IMR-90 (cell line): Measurements from ENCODE around the gene R3HDM2. TPM values are rescaled to one million over a fixed set of nuclear protein-coding genes. Genes with fewer than 3 reads are reported as not detected.

Source experiments
- ATAC-seq: fragments of 200-7000 bp; cut with Tn5 transposase; 2 replicates; pipeline ENCODE4 v1.9.1; 2020; ENCODE audit warnings: low read depth, mild to moderate bottlenecking, moderate library complexity
- BruUV-seq: library from RNA; stranded (reverse); fragments of 400-500 nt; replicated peaks from 2 replicates; lab custom pipeline; 2021; lab: Mats Ljungman, UMichigan
- CTCF ChIA-PET: fragments of 300-600 bp; formaldehyde crosslinking; extraction: SDS; loops from one replicate; lab custom pipeline; 2021; ENCODE audit warnings: antibody characterized with exemption; lab: Yijun Ruan, JAX
- POLR2A ChIA-PET: fragments of 300-600 bp; sonication (Branson Sonifier 250); formaldehyde crosslinking; loops from one replicate; lab custom pipeline; 2022; ENCODE audit warnings: antibody characterized with exemption; ENCODE audit not compliant: unreplicated experiment; lab: Charles Lee
- DNase-seq: peaks from one replicate; pipeline ENCODE4 v3.0.0; 2013
- H2AFZ ChIP-seq: replicated peaks from 2 replicates; pipeline ENCODE3; 2013; ENCODE audit warnings: low read length, mild to moderate bottlenecking; ENCODE audit not compliant: poor library complexity
- H2AK5ac ChIP-seq: 2 replicates; pipeline ENCODE4 v1.6.1; 2013; ENCODE audit warnings: low read depth, low read length, inconsistent platforms
- H2AK9ac ChIP-seq: replicated peaks from 2 replicates; pipeline ENCODE3; 2013; ENCODE audit warnings: mild to moderate bottlenecking, low read depth, low read length, moderate library complexity; ENCODE audit not compliant: poor library complexity
- H2BK120ac ChIP-seq: 2 replicates; pipeline ENCODE4 v1.6.1; 2013; ENCODE audit warnings: low read depth, low read length, inconsistent platforms
- H2BK15ac ChIP-seq: 3 replicates; pipeline ENCODE4 v1.6.1; 2013; ENCODE audit warnings: low read depth, low read length, inconsistent platforms
- H2BK20ac ChIP-seq: 2 replicates; pipeline ENCODE4 v1.6.1; 2013; ENCODE audit warnings: low read depth, mild to moderate bottlenecking, inconsistent platforms, low read length, moderate library complexity
- H2BK5ac ChIP-seq: 2 replicates; pipeline ENCODE4 v1.6.1; 2013; ENCODE audit warnings: mild to moderate bottlenecking, low read depth, low read length, inconsistent platforms; ENCODE audit not compliant: poor library complexity, severe bottlenecking
- H3K14ac ChIP-seq: replicated peaks from 2 replicates; pipeline ENCODE4 v1.6.1; 2013; ENCODE audit warnings: low read depth, low read length, inconsistent platforms
- H3K18ac ChIP-seq: 2 replicates; pipeline ENCODE4 v1.6.1; 2013; ENCODE audit warnings: low read depth, low read length, control low read depth
- H3K23ac ChIP-seq: 2 replicates; pipeline ENCODE4 v1.6.1; 2013; ENCODE audit warnings: low read depth, low read length, inconsistent platforms
- H3K27ac ChIP-seq: 2 replicates; pipeline ENCODE4 v1.5.1; 2013; ENCODE audit warnings: mild to moderate bottlenecking, control low read depth, low read length; ENCODE audit not compliant: insufficient read depth
- H3K27me3 ChIP-seq: 2 replicates; pipeline ENCODE4 v1.6.1; 2013; ENCODE audit warnings: low read length; ENCODE audit not compliant: control insufficient read depth, insufficient read depth
- H3K36me3 ChIP-seq: 2 replicates; pipeline ENCODE4 v1.6.1; 2013; ENCODE audit warnings: low read length, mixed read lengths; ENCODE audit not compliant: control insufficient read depth, insufficient read depth
- H3K4ac ChIP-seq: 2 replicates; pipeline ENCODE4 v1.6.1; 2013; ENCODE audit warnings: low read depth, low read length, inconsistent platforms
- H3K4me1 ChIP-seq: 2 replicates; pipeline ENCODE4 v1.6.1; 2013; ENCODE audit warnings: low read length, mixed read lengths; ENCODE audit not compliant: control insufficient read depth, insufficient read depth
- H3K4me2 ChIP-seq: 2 replicates; pipeline ENCODE4 v1.6.1; 2013; ENCODE audit warnings: low read depth, mild to moderate bottlenecking, control low read depth, low read length, moderate library complexity
- H3K4me3 ChIP-seq: 2 replicates; pipeline ENCODE4 v1.5.1; 2013; ENCODE audit warnings: low read depth, mild to moderate bottlenecking, control low read depth, low read length, moderate library complexity; ENCODE audit not compliant: insufficient read depth
- H3K56ac ChIP-seq: 2 replicates; pipeline ENCODE4 v1.6.1; 2013; ENCODE audit warnings: low read length, inconsistent platforms; ENCODE audit not compliant: insufficient read depth; ENCODE audit errors: extremely low read depth
- H3K79me1 ChIP-seq, 2 experiments: 2 replicates each; pipeline ENCODE4 v1.6.1; 2013; ENCODE audit warnings: low read length in 2 of 2, inconsistent platforms in 1 of 2, low read depth in 1 of 2
- H3K9ac ChIP-seq: 2 replicates; pipeline ENCODE4 v1.6.1; 2013; ENCODE audit warnings: low read depth, low read length, control low read depth
- H3K9me1 ChIP-seq: 2 replicates; pipeline ENCODE4 v1.6.1; 2013; ENCODE audit warnings: low read length, inconsistent platforms; ENCODE audit not compliant: insufficient read depth
- H3K9me3 ChIP-seq: 2 replicates; pipeline ENCODE4 v1.6.1; 2013; ENCODE audit warnings: low read length; ENCODE audit not compliant: control insufficient read depth, insufficient read depth
- H4K20me1 ChIP-seq: 2 replicates; pipeline ENCODE4 v1.6.1; 2013; ENCODE audit warnings: low read length, inconsistent platforms; ENCODE audit not compliant: insufficient read depth
- H4K5ac ChIP-seq: 2 replicates; pipeline ENCODE4 v1.6.1; 2013; ENCODE audit warnings: mild to moderate bottlenecking, low read depth, low read length, control low read depth
- H4K8ac ChIP-seq, 2 experiments: 2 replicates each; pipeline ENCODE4 v1.6.1; 2013; ENCODE audit warnings: low read depth in 2 of 2, low read length in 2 of 2, control low read depth in 1 of 2, inconsistent platforms in 1 of 2
- H4K91ac ChIP-seq: 2 replicates; pipeline ENCODE4 v1.6.1; 2013; ENCODE audit warnings: low read depth, low read length, inconsistent platforms; ENCODE audit not compliant: insufficient read depth
- BHLHE40 ChIP-seq: fragments of 150-350 bp; IDR thresholded peaks from 2 replicates; pipeline ENCODE4 v1.6.1; 2016; ENCODE audit warnings: mild to moderate bottlenecking, low read depth, low read length
- CEBPB ChIP-seq: IDR thresholded peaks from 2 replicates; pipeline ENCODE4 v1.6.1; 2012; ENCODE audit warnings: low read depth, low read length, improper control_type of control experiment
- CHD1 ChIP-seq: IDR thresholded peaks from 2 replicates; pipeline ENCODE4 v1.6.1; 2012; ENCODE audit warnings: low read depth, low read length, improper control_type of control experiment
- CTCF ChIP-seq: conservative IDR thresholded peaks from 2 replicates; pipeline ENCODE4 v1.5.1; 2012; ENCODE audit warnings: mild to moderate bottlenecking, low read depth, low read length, improper control_type of control experiment
- ELK1 ChIP-seq: fragments of 150-350 bp; IDR thresholded peaks from 2 replicates; pipeline ENCODE4 v1.6.1; 2016; ENCODE audit warnings: low read depth, mild to moderate bottlenecking, low read length, moderate library complexity, borderline replicate concordance
- FOS ChIP-seq: fragments of 150-350 bp; IDR thresholded peaks from 2 replicates; pipeline ENCODE4 v1.6.1; 2016; ENCODE audit warnings: low read depth, low read length
- MAFK ChIP-seq: IDR thresholded peaks from 2 replicates; pipeline ENCODE4 v1.6.1; 2012; ENCODE audit warnings: low read depth, low read length, improper control_type of control experiment
- MAZ ChIP-seq: IDR thresholded peaks from 2 replicates; pipeline ENCODE4 v1.6.1; 2012; ENCODE audit warnings: low read depth, mild to moderate bottlenecking, low read length, improper control_type of control experiment, moderate library complexity, borderline replicate concordance
- MXI1 ChIP-seq: IDR thresholded peaks from 2 replicates; pipeline ENCODE4 v1.6.1; 2012; ENCODE audit warnings: low read depth, mild to moderate bottlenecking, low read length, moderate library complexity, borderline replicate concordance
- NFE2L2 ChIP-seq: fragments of 150-350 bp; IDR thresholded peaks from 2 replicates; pipeline ENCODE4 v1.6.1; 2016; ENCODE audit warnings: low read depth, mild to moderate bottlenecking, low read length
- POLR2A ChIP-seq: IDR thresholded peaks from 2 replicates; pipeline ENCODE4 v1.6.1; 2012; ENCODE audit warnings: mild to moderate bottlenecking, low read depth, low read length
- RAD21 ChIP-seq: IDR thresholded peaks from 2 replicates; pipeline ENCODE4 v1.6.1; 2012; ENCODE audit warnings: low read length, improper control_type of control experiment
- RCOR1 ChIP-seq: IDR thresholded peaks from 2 replicates; pipeline ENCODE4 v1.6.1; 2012; ENCODE audit warnings: mild to moderate bottlenecking, low read length, improper control_type of control experiment; ENCODE audit not compliant: insufficient replicate concordance
- RFX5 ChIP-seq: IDR thresholded peaks from 2 replicates; pipeline ENCODE4 v1.8.0; 2012; ENCODE audit warnings: low read depth, mild to moderate bottlenecking, low read length, moderate library complexity
- SMC3 ChIP-seq: fragments of 150-350 bp; IDR thresholded peaks from 2 replicates; pipeline ENCODE4 v1.6.1; 2016; ENCODE audit warnings: low read depth, mild to moderate bottlenecking, antibody characterized with exemption, low read length, moderate library complexity
- USF2 ChIP-seq: fragments of 150-350 bp; IDR thresholded peaks from 2 replicates; pipeline ENCODE4 v1.6.1; 2017; ENCODE audit warnings: mild to moderate bottlenecking, antibody characterized with exemption, low read length, low read depth
- WGBS, 2 experiments: methylation state at CpG; one replicate each; pipeline versions ENCODE4 v1.1.5 to v1.1.7; 2013; ENCODE audit warnings: missing lambda C conversion rate in 2 of 2; ENCODE audit not compliant: insufficient read length in 1 of 2; ENCODE audit errors: extremely low coverage in 2 of 2; 5-methylcytosine and 5-hydroxymethylcytosine counted together
- dilution Hi-C: fragments of 300-500 bp; cut with HindIII; formaldehyde crosslinking; loops from one replicate; pipeline ENCODE4 v1.14.3; 2018; ENCODE audit warnings: low sequenced_read_pairs; ENCODE audit not compliant: unreplicated experiment
- in situ Hi-C: fragments of 300-500 bp; cut with MboI; formaldehyde crosslinking; loops from 3 replicates; pipeline ENCODE4 v1.14.3; 2019; ENCODE audit warnings: low sequenced_read_pairs, inconsistent platforms, mixed read lengths
- intact Hi-C: fragments of 100-400 bp; cut with micrococcal nuclease; formaldehyde crosslinking; loops from 2 replicates; pipeline ENCODE4 v1.10.0; 2022
- polyA plus RNA-seq, 3 experiments: library from polyadenylated mRNA; depleted of rRNA; stranded (reverse); fragments of >200 nt; gene quantifications; 2 replicates each; pipeline ENCODE4 v1.2.3, GENCODE V29; 2012; ENCODE audit warnings: low replicate concordance in 1 of 3
- total RNA-seq: library from RNA; depleted of rRNA; stranded (reverse); fragments of >200 nt; gene quantifications from 2 replicates; pipeline ENCODE4 v1.2.3, GENCODE V29; 2012

Gene R3HDM2
- total and polyA plus RNA-seq, 2 of the 4 experiments (the other 2 are of a cell fraction) = 7.5 to 28.4 TPM

GRCh38 chr12:57448669-57449068, 17.8 kb upstream of the R3HDM2 start:
- POLR2A ChIA-PET = no interaction called here
- in situ Hi-C loops = no loop called here

More at GRCh38 chr12:57448669-57449068, 17.8 kb upstream of the R3HDM2 start:
- Histone ChIP-seq H3K4me3 (no peak overlapping the region), H3K27ac (no peak overlapping the region), H3K9ac (no peak overlapping the region), H2BK15ac (no peak overlapping the region), H2BK120ac (no peak overlapping the region), H3K4ac (no peak overlapping the region), H3K79me1 (peaks cover 0 to 10% of the 10 kb centered on the region in 2 experiments; a peak in 1 of 4 replicates), H3K4me2 (no peak overlapping the region), H4K20me1 (no peaks in the 10 kb centered on the region), H2BK5ac (no peak overlapping the region), H4K5ac (no peak overlapping the region), H2BK20ac (no peak overlapping the region), H3K56ac (no peak overlapping the region), H3K14ac (no peak overlapping the region), H2AK9ac (no peak overlapping the region), H3K23ac (no peak overlapping the region), H4K91ac (no peak overlapping the region), H2AFZ (no peak overlapping the region), H3K4me1 (peaks cover 15% of the 10 kb centered on the region), H3K27me3 (no peaks in the 10 kb centered on the region), H3K9me1 (peaks cover 13% of the 10 kb centered on the region), H4K8ac (no peak overlapping the region), H3K18ac (no peak overlapping the region), H2AK5ac (no peak overlapping the region), H3K36me3 (no peaks in the 10 kb centered on the region), H3K9me3 (no peaks in the 10 kb centered on the region)
- WGBS, 2 experiments = no CpG with 5 or more reads among the region's 2 CpGs
- CTCF ChIA-PET = no interaction called here
- intact Hi-C loops (no loop called here), dilution Hi-C loops (no loop called here)
- no peak for DNase-seq
- BruUV-seq = no TSS peak
- no peak for ATAC-seq
- no peak for TF ChIP-seq MAZ
- TF ChIP-seq RFX5 = no peak
- TF ChIP-seq MXI1 = no peak
- TF ChIP-seq USF2 = no peak
- TF ChIP-seq SMC3 = no peak
- no peak for TF ChIP-seq CTCF
- TF ChIP-seq RCOR1 = no peak
- TF ChIP-seq RAD21 = no peak
- no peak for TF ChIP-seq BHLHE40
- no peak for TF ChIP-seq NFE2L2
- TF ChIP-seq ELK1 = no peak
- no peak for TF ChIP-seq CEBPB
- no peak for TF ChIP-seq MAFK
- TF ChIP-seq CHD1 = no peak
- TF ChIP-seq POLR2A = no peak
- TF ChIP-seq FOS = no peak
